Activated naive CD8-positive, alpha-beta T cell (primary cell): Measurements from ENCODE around the gene DET1.
A peak's percentile ranks its signal among the peaks of the same experiment; 100 is the strongest.
"Not testable (repeated sequence)": the region's sequence is repeated elsewhere in the genome, so short reads cannot be mapped to it uniquely, and the experiment has no call there.

Source experiments
- H3K27ac Mint-ChIP-seq: one replicate; pipeline ENCODE4 v1.8.0; 2021; ENCODE audit warnings: mixed read lengths
- H3K27me3 Mint-ChIP-seq: one replicate; pipeline ENCODE4 v1.8.0; 2021; ENCODE audit warnings: mixed read lengths
- H3K36me3 Mint-ChIP-seq: one replicate; pipeline ENCODE4 v1.8.0; 2021; ENCODE audit warnings: mixed read lengths
- H3K4me1 Mint-ChIP-seq: one replicate; pipeline ENCODE4 v1.8.0; 2021; ENCODE audit warnings: low read depth, mixed read lengths
- H3K4me3 Mint-ChIP-seq: one replicate; pipeline ENCODE4 v1.8.0; 2021; ENCODE audit warnings: mild to moderate bottlenecking, mixed read lengths
- H3K9me3 Mint-ChIP-seq: one replicate; pipeline ENCODE4 v1.8.0; 2021; ENCODE audit warnings: low read depth, mixed read lengths

Gene DET1

GRCh38 chr15:88546248-88547129 lies at the start of gene DET1:
Gene DET1, minus strand, starts transcription at chr15:88546681. Its CDS starts 14,976 bp downstream, at chr15:88531705.
- peaks cover 19% of the 10 kb centered on the region for H3K4me1 Mint-ChIP-seq
- H3K36me3 Mint-ChIP-seq = no peaks in the 10 kb centered on the region
- H3K4me3 Mint-ChIP-seq = peak within 1 kb of the TSS; percentile 93
- no peaks in the 10 kb centered on the region for H3K9me3 Mint-ChIP-seq
- H3K27ac Mint-ChIP-seq = peak within 1 kb of the TSS; percentile 92
- no peaks in the 10 kb centered on the region for H3K27me3 Mint-ChIP-seq

GRCh38 chr15:88591384-88591783 lies 44.9 kb upstream of the DET1 start:
- H3K4me1 Mint-ChIP-seq = peaks cover 2% of the 10 kb centered on the region
- H3K4me3 Mint-ChIP-seq = no peak overlapping the region
- no peaks in the 10 kb centered on the region for H3K36me3 Mint-ChIP-seq
- no peaks in the 10 kb centered on the region for H3K27me3 Mint-ChIP-seq
- no peaks in the 10 kb centered on the region for H3K9me3 Mint-ChIP-seq
- no peak overlapping the region for H3K27ac Mint-ChIP-seq

GRCh38 chr15:88590759-88591158 lies 44.3 kb upstream of the DET1 start:
- Mint-ChIP-seq H3K36me3 (no peaks in the 10 kb centered on the region), H3K27me3 (no peaks in the 10 kb centered on the region), H3K27ac (no peak overlapping the region)

GRCh38 chr15:88586401-88587162 lies 40.1 kb upstream of the DET1 start:
- Mint-ChIP-seq H3K27me3 (no peaks in the 10 kb centered on the region), H3K27ac (no peak overlapping the region), H3K36me3 (peaks cover 6% of the 10 kb centered on the region), H3K9me3 (no peaks in the 10 kb centered on the region), H3K4me1 (no peaks in the 10 kb centered on the region), H3K4me3 (no peak overlapping the region)

More at GRCh38 chr15:88590759-88591158, 44.3 kb upstream of the DET1 start:
- Mint-ChIP-seq H3K4me1 (peaks cover 2% of the 10 kb centered on the region), H3K4me3 (no peak overlapping the region), H3K9me3 (no peaks in the 10 kb centered on the region)

GRCh38 chr15:88580532-88580931 lies 34.1 kb upstream of the DET1 start:
- H3K27me3 Mint-ChIP-seq = no peaks in the 10 kb centered on the region
- H3K9me3 Mint-ChIP-seq = no peaks in the 10 kb centered on the region
- no peak overlapping the region for H3K4me3 Mint-ChIP-seq
- H3K27ac Mint-ChIP-seq = no peak overlapping the region
- H3K4me1 Mint-ChIP-seq = no peaks in the 10 kb centered on the region
- peaks cover 6% of the 10 kb centered on the region for H3K36me3 Mint-ChIP-seq

- peaks cover 2% of the 10 kb centered on the region for H3K36me3 Mint-ChIP-seq
- H3K27me3 Mint-ChIP-seq = no peaks in the 10 kb centered on the region
- no peaks in the 10 kb centered on the region for H3K4me1 Mint-ChIP-seq
- H3K4me3 Mint-ChIP-seq = no peak overlapping the region
- H3K27ac Mint-ChIP-seq = no peak overlapping the region
- H3K9me3 Mint-ChIP-seq = no peaks in the 10 kb centered on the region
These were observed 32.8 kb upstream of the DET1 start for GRCh38 chr15:88579322-88579721.

- Mint-ChIP-seq H3K9me3 (no peaks in the 10 kb centered on the region), H3K4me3 (no peak overlapping the region), H3K4me1 (no peaks in the 10 kb centered on the region), H3K27me3 (no peaks in the 10 kb centered on the region), H3K27ac (no peak overlapping the region), H3K36me3 (no peaks in the 10 kb centered on the region)
These were observed 28.2 kb upstream of the DET1 start for GRCh38 chr15:88574655-88575054.

- Mint-ChIP-seq H3K27me3 (no peaks in the 10 kb centered on the region), H3K9me3 (no peaks in the 10 kb centered on the region), H3K4me3 (no peak overlapping the region), H3K4me1 (no peaks in the 10 kb centered on the region), H3K36me3 (no peaks in the 10 kb centered on the region), H3K27ac (no peak overlapping the region)
These were observed 27.6 kb upstream of the DET1 start for GRCh38 chr15:88574077-88574476.

- Mint-ChIP-seq H3K4me1 (no peaks in the 10 kb centered on the region), H3K27me3 (no peaks in the 10 kb centered on the region), H3K27ac (no peak overlapping the region), H3K4me3 (no peak overlapping the region), H3K36me3 (no peaks in the 10 kb centered on the region), H3K9me3 (no peaks in the 10 kb centered on the region)
These were observed 25.4 kb upstream of the DET1 start for GRCh38 chr15:88571852-88572259.

- no peak overlapping the region for H3K4me3 Mint-ChIP-seq
- no peak overlapping the region for H3K27ac Mint-ChIP-seq
- no peaks in the 10 kb centered on the region for H3K36me3 Mint-ChIP-seq
- H3K9me3 Mint-ChIP-seq = no peaks in the 10 kb centered on the region
- H3K27me3 Mint-ChIP-seq = no peaks in the 10 kb centered on the region
- no peaks in the 10 kb centered on the region for H3K4me1 Mint-ChIP-seq
These were observed 24.8 kb upstream of the DET1 start for GRCh38 chr15:88571153-88571851.

GRCh38 chr15:88568589-88568988 lies 22.1 kb upstream of the DET1 start:
- Mint-ChIP-seq H3K36me3 (no peaks in the 10 kb centered on the region), H3K4me3 (no peak overlapping the region), H3K9me3 (no peaks in the 10 kb centered on the region), H3K27me3 (no peaks in the 10 kb centered on the region), H3K27ac (no peak overlapping the region), H3K4me1 (no peaks in the 10 kb centered on the region)

GRCh38 chr15:88564741-88565140 lies 18.3 kb upstream of the DET1 start:
- Mint-ChIP-seq H3K4me1 (no peaks in the 10 kb centered on the region), H3K9me3 (no peaks in the 10 kb centered on the region)

GRCh38 chr15:88563638-88564037 lies 17.2 kb upstream of the DET1 start:
- H3K4me3 Mint-ChIP-seq = no peak overlapping the region
- no peaks in the 10 kb centered on the region for H3K4me1 Mint-ChIP-seq
- H3K36me3 Mint-ChIP-seq = no peaks in the 10 kb centered on the region
- H3K9me3 Mint-ChIP-seq = no peaks in the 10 kb centered on the region
- H3K27ac Mint-ChIP-seq = no peak overlapping the region
- no peaks in the 10 kb centered on the region for H3K27me3 Mint-ChIP-seq

More at GRCh38 chr15:88564741-88565140, 18.3 kb upstream of the DET1 start:
- Mint-ChIP-seq H3K27me3 (no peaks in the 10 kb centered on the region), H3K27ac (no peak overlapping the region), H3K4me3 (no peak overlapping the region), H3K36me3 (no peaks in the 10 kb centered on the region)

GRCh38 chr15:88559565-88559964 lies 13.1 kb upstream of the DET1 start:
- not testable (repeated sequence) for H3K4me3 Mint-ChIP-seq, H3K9me3 Mint-ChIP-seq, H3K27me3 Mint-ChIP-seq, H3K36me3 Mint-ChIP-seq, H3K4me1 Mint-ChIP-seq, H3K27ac Mint-ChIP-seq

- H3K4me1 Mint-ChIP-seq, H3K9me3 Mint-ChIP-seq, H3K4me3 Mint-ChIP-seq, H3K27me3 Mint-ChIP-seq, H3K36me3 Mint-ChIP-seq, H3K27ac Mint-ChIP-seq: not testable (repeated sequence)
These were observed 11.5 kb upstream of the DET1 start for GRCh38 chr15:88558026-88558425.
